GM19023 (cell line): Measurements from ENCODE around the gene CHST4.
A peak's percentile ranks its signal among the peaks of the same experiment; 100 is the strongest.
"Not testable (repeated sequence)": the region's sequence is repeated elsewhere in the genome, so short reads cannot be mapped to it uniquely, and the experiment has no call there.

Experiments used
- ATAC-seq: cut with Tn5 transposase; IDR thresholded peaks from one replicate; pipeline ENCODE4 v1.9.1; 2021; ENCODE audit warnings: mild to moderate bottlenecking, moderate library complexity; ENCODE audit not compliant: unreplicated experiment

CHST4 gene

GRCh38 chr16:71526111-71526631 is at the start of gene CHST4:
CHST4 (plus strand) TSS chr16:71526426; CDS start chr16:71536678, 10,252 bp downstream.
- no peak for ATAC-seq

GRCh38 chr16:71476457-71477124 is 49.6 kb upstream of the CHST4 start:
- no peak for ATAC-seq

- ATAC-seq: no peak
These were observed 46.8 kb upstream of the CHST4 start for GRCh38 chr16:71479420-71479819.

GRCh38 chr16:71480956-71481355 is 45.3 kb upstream of the CHST4 start:
- ATAC-seq: no peak

GRCh38 chr16:71482569-71482968 is 43.7 kb upstream of the CHST4 start:
- ATAC-seq: no peak

GRCh38 chr16:71484006-71484893 is 42.0 kb upstream of the CHST4 start:
- ATAC-seq: peak; percentile 91

GRCh38 chr16:71489122-71489521 is 37.1 kb upstream of the CHST4 start, which contains the start of gene ZNF19:
ZNF19 (minus strand) TSS chr16:71489324; CDS start chr16:71482114, 7,210 bp downstream.
- ATAC-seq: no peak

- no peak for ATAC-seq
These were observed 35.9 kb upstream of the CHST4 start for GRCh38 chr16:71490361-71490760.

GRCh38 chr16:71491054-71491453 is 35.2 kb upstream of the CHST4 start:
- no peak for ATAC-seq

- ATAC-seq: no peak
These were observed 33.4 kb upstream of the CHST4 start for GRCh38 chr16:71492786-71493185.

- no peak for ATAC-seq
These were observed 33.0 kb upstream of the CHST4 start for GRCh38 chr16:71493213-71493612.

- no peak for ATAC-seq
These were observed 28.2 kb upstream of the CHST4 start for GRCh38 chr16:71498031-71498430.

GRCh38 chr16:71499775-71500364 is 26.4 kb upstream of the CHST4 start:
- no peak for ATAC-seq

GRCh38 chr16:71500964-71501363 is 25.3 kb upstream of the CHST4 start:
- no peak for ATAC-seq

GRCh38 chr16:71501547-71501946 is 24.7 kb upstream of the CHST4 start:
- no peak for ATAC-seq

GRCh38 chr16:71504051-71504450 is 22.2 kb upstream of the CHST4 start:
- ATAC-seq: not testable (repeated sequence)

GRCh38 chr16:71504901-71505300 is 21.3 kb upstream of the CHST4 start:
- ATAC-seq: no peak

- no peak for ATAC-seq
These were observed 19.2 kb upstream of the CHST4 start for GRCh38 chr16:71507061-71507460.

GRCh38 chr16:71513302-71513701 is 12.9 kb upstream of the CHST4 start:
- no peak for ATAC-seq

GRCh38 chr16:71514476-71514875 is 11.8 kb upstream of the CHST4 start:
- ATAC-seq: no peak

GRCh38 chr16:71515026-71515425 is 11.2 kb upstream of the CHST4 start:
- ATAC-seq: no peak
